ENCODE data around the gene MCHR2. TPM values are rescaled to one million over a fixed set of nuclear protein-coding genes. Genes with fewer than 3 reads are reported as not detected.
A peak's percentile ranks its signal among the peaks of the same experiment; 100 is the strongest.

Gene MCHR2
- total RNA-seq, 1 donor from 2014 or later, result not detected

GRCh38 chr6:99912657-99913056, 81.4 kb downstream of the MCHR2 start:
- no peaks in the 10 kb centered on the region for H3K27me3 Mint-ChIP-seq
- no peak for TF ChIP-seq CTCF (IDR thresholded peaks at IDR 0.05; ENCODE audit: unreplicated experiment)
- H3K27ac Mint-ChIP-seq, result no peak overlapping the region
- H3K4me3 Mint-ChIP-seq (ENCODE audit: low read depth), result no peak overlapping the region
- no peaks in the 10 kb centered on the region for H3K9me3 Mint-ChIP-seq (ENCODE audit: low read depth)
- DNase-seq (ENCODE audit: low spot score, unreplicated experiment), result no peak
- no peaks in the 10 kb centered on the region for H3K4me1 Mint-ChIP-seq (ENCODE audit: low read depth)
- H3K36me3 Mint-ChIP-seq (ENCODE audit: insufficient read depth), result no peaks in the 10 kb centered on the region

DNA sequence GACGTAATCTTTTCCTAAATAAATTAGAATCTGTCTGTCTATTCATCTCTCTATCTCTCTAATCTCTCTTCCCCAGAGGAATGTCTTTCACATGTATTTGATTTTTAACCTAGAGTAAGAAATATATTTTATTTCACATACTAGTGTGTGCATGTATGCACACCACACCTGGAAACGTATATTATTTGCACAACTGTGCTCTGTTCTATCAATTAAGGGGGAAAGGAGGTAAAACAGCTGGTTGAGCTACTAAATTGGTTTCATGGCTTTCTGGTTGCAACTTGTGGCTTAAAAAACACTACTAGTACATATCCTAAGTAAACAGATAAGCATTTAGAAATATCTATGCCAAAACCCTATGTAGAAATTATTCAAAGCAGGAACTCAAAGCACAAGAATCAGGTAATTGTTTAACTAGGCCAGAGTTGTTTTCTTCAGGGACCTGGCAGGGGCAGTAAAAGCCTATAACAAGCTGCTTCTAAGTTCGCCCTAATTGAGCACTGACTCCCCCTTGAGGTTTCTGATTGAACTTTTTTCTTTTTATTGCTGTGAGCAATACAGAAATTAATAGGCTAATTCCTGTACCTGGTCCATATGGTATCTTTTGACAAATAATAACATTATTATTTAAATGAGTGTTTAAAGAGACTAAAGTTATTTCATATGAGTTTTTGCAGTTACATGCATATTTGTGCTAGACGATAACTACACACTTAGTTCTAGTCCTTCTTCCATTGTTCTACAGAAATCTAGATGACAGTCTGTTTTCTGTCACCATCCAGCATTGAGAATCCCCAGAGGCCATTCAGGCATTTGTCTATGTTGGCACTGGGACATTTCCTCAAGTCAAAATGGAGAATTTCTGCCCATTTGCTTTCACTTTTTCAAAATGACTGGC, 88.6 kb downstream of the MCHR2 start:
- Mint-ChIP-seq H3K36me3 (ENCODE audit: insufficient read depth) (no peaks in the 10 kb centered on the region), H3K4me3 (ENCODE audit: low read depth) (no peak overlapping the region), H3K9me3 (ENCODE audit: low read depth) (no peaks in the 10 kb centered on the region), H3K27me3 (no peaks in the 10 kb centered on the region), H3K27ac (no peak overlapping the region), H3K4me1 (ENCODE audit: low read depth) (peaks cover 3% of the 10 kb centered on the region)
- no peak for DNase-seq (ENCODE audit: low spot score, unreplicated experiment)
- TF ChIP-seq CTCF (IDR thresholded peaks at IDR 0.05; ENCODE audit: unreplicated experiment), result peak; percentile 70

GRCh38 chr6:99901596-99902384, 92.2 kb downstream of the MCHR2 start:
- Mint-ChIP-seq H3K9me3 (ENCODE audit: low read depth) (no peaks in the 10 kb centered on the region), H3K36me3 (ENCODE audit: insufficient read depth) (no peaks in the 10 kb centered on the region), H3K27me3 (no peaks in the 10 kb centered on the region), H3K4me3 (ENCODE audit: low read depth) (no peak overlapping the region), H3K27ac (no peak overlapping the region), H3K4me1 (ENCODE audit: low read depth) (peaks cover 3% of the 10 kb centered on the region)
- no peak for DNase-seq (ENCODE audit: low spot score, unreplicated experiment)
- no peak for TF ChIP-seq CTCF (IDR thresholded peaks at IDR 0.05; ENCODE audit: unreplicated experiment)

DNA sequence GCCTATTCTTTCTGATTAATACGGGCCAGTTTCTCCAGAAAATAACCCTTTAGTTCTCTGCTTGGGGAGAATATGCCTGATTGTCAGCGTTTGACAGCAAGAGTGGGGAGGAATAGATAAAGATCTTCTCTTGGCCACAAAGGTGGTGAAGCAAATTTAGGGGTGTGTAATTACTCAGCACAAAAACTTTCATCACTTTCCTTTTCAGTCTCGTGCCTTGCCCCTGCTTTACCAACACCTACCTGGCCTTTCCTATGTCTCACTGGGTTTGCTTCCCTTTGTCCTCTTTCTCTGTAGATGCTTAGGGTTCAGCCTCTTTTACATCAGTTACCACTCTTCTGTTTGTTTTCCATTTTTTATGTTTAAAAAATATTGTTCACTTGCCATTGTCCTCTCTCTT, 99.2 kb downstream of the MCHR2 start:
- H3K27ac Mint-ChIP-seq, result no peak overlapping the region
- H3K4me1 Mint-ChIP-seq (ENCODE audit: low read depth), result no peaks in the 10 kb centered on the region
- H3K9me3 Mint-ChIP-seq (ENCODE audit: low read depth), result no peaks in the 10 kb centered on the region
- no peaks in the 10 kb centered on the region for H3K27me3 Mint-ChIP-seq
- no peaks in the 10 kb centered on the region for H3K36me3 Mint-ChIP-seq (ENCODE audit: insufficient read depth)
- no peak for DNase-seq (ENCODE audit: low spot score, unreplicated experiment)
- H3K4me3 Mint-ChIP-seq (ENCODE audit: low read depth), result no peak overlapping the region
- TF ChIP-seq CTCF (IDR thresholded peaks at IDR 0.05; ENCODE audit: unreplicated experiment), result no peak

DNA sequence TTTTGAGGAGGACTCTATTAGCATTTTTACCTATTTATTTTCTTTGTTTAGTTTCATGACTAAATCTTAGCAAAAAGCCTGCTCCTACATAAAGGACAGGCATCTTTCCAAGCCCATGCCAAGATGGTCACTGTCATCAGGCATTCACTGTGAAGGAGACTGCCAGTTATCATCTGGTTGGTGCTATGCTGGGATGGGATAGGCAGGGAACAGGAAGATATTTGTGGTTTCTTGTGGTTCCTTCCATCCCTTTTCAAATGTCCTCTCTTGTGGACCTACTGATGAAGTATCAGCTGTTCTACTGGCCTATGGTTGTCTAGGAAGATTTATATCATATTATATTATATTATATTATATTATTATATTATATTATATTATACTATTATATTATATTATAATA, 107.0 kb downstream of the MCHR2 start:
- H3K27me3 Mint-ChIP-seq, result no peaks in the 10 kb centered on the region
- DNase-seq (ENCODE audit: low spot score, unreplicated experiment), result no peak
- H3K9me3 Mint-ChIP-seq (ENCODE audit: low read depth), result no peaks in the 10 kb centered on the region
- H3K4me1 Mint-ChIP-seq (ENCODE audit: low read depth), result no peaks in the 10 kb centered on the region
- TF ChIP-seq CTCF (IDR thresholded peaks at IDR 0.05; ENCODE audit: unreplicated experiment), result no peak
- H3K4me3 Mint-ChIP-seq (ENCODE audit: low read depth), result no peak overlapping the region
- no peak overlapping the region for H3K27ac Mint-ChIP-seq
- H3K36me3 Mint-ChIP-seq (ENCODE audit: insufficient read depth), result no peaks in the 10 kb centered on the region

Data from progenitor cell of endocrine pancreas (in vitro differentiated cells).